Measurements from ENCODE around the gene B4GALNT3. TPM values are rescaled to one million over a fixed set of nuclear protein-coding genes. Genes with fewer than 3 reads are reported as not detected.
A peak's percentile ranks its signal among the peaks of the same experiment; 100 is the strongest.

B4GALNT3 gene
- total and polyA plus RNA-seq, 2 donors (not counting 1 experiment from before 2014, with no cell fraction given) = not detected

GRCh38 chr12:546265-546919 lies 86.7 kb downstream of the B4GALNT3 start:
- no peaks in the 10 kb centered on the region for H3K36me3 ChIP-seq (ENCODE audit: control insufficient read depth, insufficient read depth, low read length)
- H3K4me3 ChIP-seq (replicated peaks in 1 of 4; ENCODE audit: control extremely low read depth in 1 of 4, insufficient read depth in 1 of 4, low read depth in 3 of 4, low read length in 4 of 4) = no peak overlapping the region
- H3K4me1 ChIP-seq (ENCODE audit: control insufficient read depth, extremely low read depth, insufficient read depth, low read length) = no peaks in the 10 kb centered on the region
- H2AFZ ChIP-seq (ENCODE audit: low read length) = no peak overlapping the region
- H4K20me1 ChIP-seq (ENCODE audit: control insufficient read depth, extremely low read depth, insufficient read depth, low read length) = no peaks in the 10 kb centered on the region
- H3K4me2 ChIP-seq (ENCODE audit: extremely low read depth, insufficient read depth, low read length) = no peak overlapping the region
- H3K27me3 ChIP-seq (ENCODE audit: control insufficient read depth, insufficient read depth, low read length) = peaks cover 7% of the 10 kb centered on the region
- no peaks in the 10 kb centered on the region for H3K9me3 ChIP-seq (ENCODE audit: control insufficient read depth, insufficient read depth, low read depth, low read length)
- H3K27ac ChIP-seq (ENCODE audit: insufficient read depth, low read length) = no peak overlapping the region
- H3K79me2 ChIP-seq (ENCODE audit: control insufficient read depth, insufficient read depth, low read length) = no peaks in the 10 kb centered on the region
- H3K9ac ChIP-seq (ENCODE audit: insufficient read depth, low read length) = no peak overlapping the region
- no peak for DNase-seq (ENCODE audit: low read depth in 2 of 2)
- no peak for TF ChIP-seq EZH2 (IDR thresholded peaks at IDR 0.05; ENCODE audit: low read length, missing control alignments)

- Histone ChIP-seq H3K9me3 (ENCODE audit: control insufficient read depth, insufficient read depth, low read depth, low read length) (no peaks in the 10 kb centered on the region), H4K20me1 (ENCODE audit: control insufficient read depth, extremely low read depth, insufficient read depth, low read length) (no peaks in the 10 kb centered on the region), H3K27me3 (ENCODE audit: control insufficient read depth, insufficient read depth, low read length) (peaks cover 13% of the 10 kb centered on the region), H3K79me2 (ENCODE audit: control insufficient read depth, insufficient read depth, low read length) (no peaks in the 10 kb centered on the region), H3K4me2 (ENCODE audit: extremely low read depth, insufficient read depth, low read length) (no peak overlapping the region), H2AFZ (ENCODE audit: low read length) (no peak overlapping the region), H3K4me1 (ENCODE audit: control insufficient read depth, extremely low read depth, insufficient read depth, low read length) (no peaks in the 10 kb centered on the region), H3K4me3 (replicated peaks in 1 of 4; ENCODE audit: control extremely low read depth in 1 of 4, insufficient read depth in 1 of 4, low read depth in 3 of 4, low read length in 4 of 4) (no peak overlapping the region), H3K27ac (ENCODE audit: insufficient read depth, low read length) (no peak overlapping the region), H3K9ac (ENCODE audit: insufficient read depth, low read length) (no peak overlapping the region), H3K36me3 (ENCODE audit: control insufficient read depth, insufficient read depth, low read length) (no peaks in the 10 kb centered on the region)
- TF ChIP-seq CTCF (conservative IDR thresholded peaks at IDR 0.05 in 1 of 2, IDR thresholded peaks at IDR 0.05 in 1 of 2; ENCODE audit: low read depth in 1 of 2, low read length in 2 of 2) (peak; percentile 87 to 95), EZH2 (IDR thresholded peaks at IDR 0.05; ENCODE audit: low read length, missing control alignments) (no peak)
- DNase-seq (ENCODE audit: low read depth in 2 of 2) = peak; percentile 27 to 43
These were observed 87.4 kb downstream of the B4GALNT3 start for GRCh38 chr12:546920-547845.

GRCh38 chr12:547883-548470 lies 88.2 kb downstream of the B4GALNT3 start:
- Histone ChIP-seq H3K4me3 (replicated peaks in 1 of 4; ENCODE audit: control extremely low read depth in 1 of 4, insufficient read depth in 1 of 4, low read depth in 3 of 4, low read length in 4 of 4) (no peak overlapping the region), H3K36me3 (ENCODE audit: control insufficient read depth, insufficient read depth, low read length) (no peaks in the 10 kb centered on the region), H3K9ac (ENCODE audit: insufficient read depth, low read length) (no peak overlapping the region), H3K27ac (ENCODE audit: insufficient read depth, low read length) (no peak overlapping the region), H2AFZ (ENCODE audit: low read length) (no peak overlapping the region), H3K27me3 (ENCODE audit: control insufficient read depth, insufficient read depth, low read length) (peaks cover 15% of the 10 kb centered on the region), H3K4me1 (ENCODE audit: control insufficient read depth, extremely low read depth, insufficient read depth, low read length) (no peaks in the 10 kb centered on the region), H4K20me1 (ENCODE audit: control insufficient read depth, extremely low read depth, insufficient read depth, low read length) (no peaks in the 10 kb centered on the region), H3K79me2 (ENCODE audit: control insufficient read depth, insufficient read depth, low read length) (no peaks in the 10 kb centered on the region), H3K4me2 (ENCODE audit: extremely low read depth, insufficient read depth, low read length) (no peak overlapping the region), H3K9me3 (ENCODE audit: control insufficient read depth, insufficient read depth, low read depth, low read length) (no peaks in the 10 kb centered on the region)
- TF ChIP-seq CTCF (conservative IDR thresholded peaks at IDR 0.05 in 1 of 2, IDR thresholded peaks at IDR 0.05 in 1 of 2; ENCODE audit: low read depth in 1 of 2, low read length in 2 of 2) (no peak), EZH2 (IDR thresholded peaks at IDR 0.05; ENCODE audit: low read length, missing control alignments) (no peak)
- no peak for DNase-seq (ENCODE audit: low read depth in 2 of 2)

Measured in fibroblast of lung (primary cell).